Measurements from ENCODE around the gene COL9A1.
"Not testable (repeated sequence)": the region's sequence is repeated elsewhere in the genome, so short reads cannot be mapped to it uniquely, and the experiment has no call there.

The COL9A1 gene

DNA sequence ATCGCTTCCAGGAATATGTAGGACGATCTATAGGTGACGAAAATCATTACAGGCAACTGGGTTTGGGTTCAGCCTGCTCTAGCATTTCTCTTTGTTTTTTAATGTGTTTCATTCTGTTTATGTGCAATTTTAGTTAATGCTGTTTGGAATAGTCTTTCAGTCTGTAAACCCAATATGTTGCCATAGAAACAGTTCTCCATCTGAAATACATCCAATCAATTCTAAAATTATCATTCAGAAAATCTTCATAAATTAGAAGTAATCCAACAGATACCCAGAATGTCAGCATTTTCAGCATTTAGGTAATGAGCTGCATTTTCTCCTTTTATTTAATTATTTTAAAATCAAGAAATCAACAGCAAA lies 34.8 kb upstream of the COL9A1 start:
- no peak for TF ChIP-seq CTCF (IDR thresholded peaks at IDR 0.05; ENCODE audit: low read depth, low read length, missing control alignments)
- no peak overlapping the region for H3K4me3 ChIP-seq (ENCODE audit: low read depth, low read length)
- in situ Hi-C loops (cut with HindIII; ENCODE audit: low pct_ligation_motif_present, low sequenced_read_pairs), result no loop called here
- DNase-seq, result no peak
- no peaks in the 10 kb centered on the region for H3K27me3 ChIP-seq (replicated peaks)
- no peak overlapping the region for H3K27ac ChIP-seq
- no peaks in the 10 kb centered on the region for H3K36me3 ChIP-seq (replicated peaks)

DNA sequence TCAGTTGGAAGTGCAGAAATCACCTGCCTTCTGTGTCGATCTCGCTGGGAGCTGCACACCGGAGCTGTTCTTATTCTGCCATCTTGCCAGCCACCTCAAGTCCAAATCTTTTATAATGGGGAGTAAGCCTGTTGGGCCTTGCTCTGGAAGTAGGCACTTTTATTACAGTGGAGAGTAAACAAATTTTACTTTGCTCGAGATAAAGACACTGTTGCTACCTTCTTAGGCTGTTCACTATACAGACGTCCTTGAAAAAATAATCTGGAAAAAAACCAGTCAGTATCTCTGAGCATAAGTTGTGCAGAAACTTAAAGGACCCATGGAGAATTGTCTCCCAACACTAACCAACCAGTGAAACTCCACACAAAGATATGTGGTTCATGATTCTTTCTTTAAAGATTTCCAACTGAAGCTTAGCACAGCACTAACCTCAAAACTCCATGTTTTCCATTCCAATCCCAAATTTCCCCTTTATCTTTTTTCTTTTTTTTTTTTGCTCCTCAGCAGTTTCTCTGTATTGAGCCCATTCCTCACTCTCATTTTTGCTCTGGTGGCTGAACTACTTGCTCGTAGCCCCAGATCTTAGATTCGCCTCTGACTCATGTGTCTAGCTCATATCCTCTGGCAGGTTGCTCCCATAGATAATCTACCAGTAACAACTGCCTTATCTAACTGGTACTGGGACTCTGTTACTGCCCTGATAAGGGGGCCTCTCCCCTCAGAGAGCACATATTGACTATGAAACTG lies 34.3 kb upstream of the COL9A1 start:
- Histone ChIP-seq H3K36me3 (replicated peaks) (no peaks in the 10 kb centered on the region), H3K4me3 (ENCODE audit: low read depth, low read length) (no peak overlapping the region), H3K27me3 (replicated peaks) (no peaks in the 10 kb centered on the region), H3K27ac (no peak overlapping the region)
- in situ Hi-C loops (cut with HindIII; ENCODE audit: low pct_ligation_motif_present, low sequenced_read_pairs), result no loop called here
- TF ChIP-seq CTCF (IDR thresholded peaks at IDR 0.05; ENCODE audit: low read depth, low read length, missing control alignments), result no peak
- no peak for DNase-seq

GRCh38 chr6:70327036-70327435 lies 24.2 kb upstream of the COL9A1 start:
- in situ Hi-C loops (cut with HindIII; ENCODE audit: low pct_ligation_motif_present, low sequenced_read_pairs), result no loop called here
- Histone ChIP-seq H3K27ac (no peak overlapping the region), H3K27me3 (replicated peaks) (peaks cover 11% of the 10 kb centered on the region), H3K36me3 (replicated peaks) (no peaks in the 10 kb centered on the region), H3K4me3 (ENCODE audit: low read depth, low read length) (no peak overlapping the region)
- TF ChIP-seq CTCF (IDR thresholded peaks at IDR 0.05; ENCODE audit: low read depth, low read length, missing control alignments), result no peak
- DNase-seq, result no peak

- DNase-seq, result no peak
- Histone ChIP-seq H3K27ac (no peak overlapping the region), H3K4me3 (ENCODE audit: low read depth, low read length) (no peak overlapping the region), H3K27me3 (replicated peaks) (peaks cover 11% of the 10 kb centered on the region), H3K36me3 (replicated peaks) (no peaks in the 10 kb centered on the region)
- in situ Hi-C loops (cut with HindIII; ENCODE audit: low pct_ligation_motif_present, low sequenced_read_pairs), result no loop called here
- no peak for TF ChIP-seq CTCF (IDR thresholded peaks at IDR 0.05; ENCODE audit: low read depth, low read length, missing control alignments)
Observed at GRCh38 chr6:70325009-70325408, 22.1 kb upstream of the COL9A1 start.

- DNase-seq; H3K4me3 ChIP-seq (ENCODE audit: low read depth, low read length); H3K36me3 ChIP-seq (replicated peaks); in situ Hi-C loops (cut with HindIII; ENCODE audit: low pct_ligation_motif_present, low sequenced_read_pairs); H3K27ac ChIP-seq: not testable (repeated sequence)
- H3K27me3 ChIP-seq (replicated peaks), result peaks cover 33% of the 10 kb centered on the region
Observed at GRCh38 chr6:70317799-70318198, 14.9 kb upstream of the COL9A1 start.

DNA sequence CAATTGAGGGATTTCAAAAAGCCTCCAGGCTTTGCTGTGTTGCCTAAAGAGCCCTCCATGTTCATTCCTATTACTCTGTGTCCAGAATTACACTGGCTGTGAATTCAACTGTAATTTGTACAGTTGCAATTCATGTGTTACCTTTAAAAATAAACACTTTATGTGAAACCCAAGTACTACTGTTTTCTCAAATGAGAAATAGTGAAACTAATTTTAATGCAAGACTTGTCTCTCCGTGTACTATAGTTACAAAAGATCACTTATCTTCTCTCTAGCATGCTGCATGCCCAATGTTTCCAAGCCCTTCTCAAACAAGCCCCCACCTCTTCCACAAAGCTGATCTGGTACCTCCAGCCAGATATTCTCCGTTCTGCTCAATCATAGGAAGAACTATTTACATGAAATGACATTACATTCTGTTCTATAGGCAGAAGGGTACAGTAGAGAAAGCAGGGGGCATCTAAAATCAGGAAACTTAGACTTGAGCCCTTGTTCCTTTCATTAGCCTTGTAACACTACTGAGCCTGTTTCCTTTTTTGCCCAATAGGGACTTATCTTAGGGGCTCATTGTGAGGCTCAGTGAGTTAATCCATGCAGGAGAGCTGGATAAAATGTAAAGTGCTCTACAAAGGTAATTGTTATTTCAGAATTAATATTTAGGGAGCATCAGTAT lies 12.3 kb upstream of the COL9A1 start:
- peaks cover 40% of the 10 kb centered on the region for H3K27me3 ChIP-seq (replicated peaks)
- in situ Hi-C loops (cut with HindIII; ENCODE audit: low pct_ligation_motif_present, low sequenced_read_pairs), result no loop called here
- DNase-seq, result no peak

More for the DNA sequence above, 12.3 kb upstream of the COL9A1 start:
- TF ChIP-seq CTCF (IDR thresholded peaks at IDR 0.05; ENCODE audit: low read depth, low read length, missing control alignments), result no peak
- Histone ChIP-seq H3K4me3 (ENCODE audit: low read depth, low read length) (no peak overlapping the region), H3K36me3 (replicated peaks) (no peaks in the 10 kb centered on the region), H3K27ac (no peak overlapping the region)

Data from brain microvascular endothelial cell (primary cell).